ENCODE data around the gene ZFYVE1.

Gene ZFYVE1

GRCh38 chr14:72948481-72949138 is 78.3 kb downstream of the ZFYVE1 start:
- peak; percentile 16 to 21 for DNase-seq

DNA sequence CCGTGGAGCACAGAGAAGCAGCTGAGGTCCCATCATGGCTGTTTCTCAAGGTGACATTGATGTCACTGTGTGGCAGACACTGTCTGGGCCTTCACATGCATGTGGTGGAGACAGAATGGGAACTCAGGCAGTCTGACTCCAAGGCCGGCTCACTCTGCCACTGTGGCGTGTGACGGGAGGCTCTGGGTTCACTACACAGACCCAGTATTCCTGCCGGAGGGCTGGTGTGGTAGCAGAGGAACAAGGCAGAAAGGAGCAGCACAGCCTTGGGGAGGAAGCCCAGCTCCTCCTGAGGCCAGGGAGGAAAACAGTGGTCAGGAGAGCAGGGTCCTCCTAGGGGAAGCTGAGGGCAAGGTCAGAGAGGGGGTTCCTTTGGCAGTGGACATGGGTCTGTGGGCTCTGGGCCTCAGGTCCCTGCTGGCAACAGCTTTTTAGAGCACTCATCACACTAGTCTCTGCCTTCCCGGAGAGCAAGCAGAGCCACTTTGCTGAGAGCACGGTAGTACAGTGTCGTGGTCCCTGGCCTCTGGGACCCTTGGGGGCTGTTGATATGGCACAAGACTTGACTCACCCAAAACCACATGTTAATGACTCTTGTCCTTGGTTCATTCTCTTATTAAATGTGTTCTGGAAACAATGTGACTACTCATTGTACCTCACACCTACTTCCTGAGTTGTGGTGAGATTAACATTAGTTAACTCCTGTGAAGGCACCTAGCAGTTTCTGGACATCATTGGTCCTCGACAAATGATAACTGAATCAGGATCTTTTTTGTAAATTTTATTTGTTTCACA is 79.3 kb downstream of the ZFYVE1 start:
- DNase-seq = no peak

DNA sequence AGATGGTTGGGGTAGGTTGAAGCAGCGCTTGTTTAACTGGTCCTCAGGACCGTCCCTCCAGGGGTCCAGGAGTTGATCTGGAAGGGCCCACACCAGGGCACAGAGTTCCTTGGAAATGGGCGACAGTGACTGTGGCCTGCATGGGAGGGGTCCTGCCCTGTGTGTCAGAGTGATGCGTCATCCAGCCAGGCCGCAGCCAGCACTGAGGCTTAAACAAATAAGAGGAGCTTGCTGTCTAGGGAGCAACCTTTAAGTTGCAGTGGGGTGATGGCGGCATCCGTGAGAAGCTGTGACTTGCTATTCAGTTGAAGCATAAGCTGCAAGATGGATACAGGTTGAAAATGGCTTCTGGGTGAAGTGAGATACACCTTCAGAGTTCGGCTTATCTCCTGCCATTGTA is 80.4 kb downstream of the ZFYVE1 start:
- no peak for DNase-seq

DNA sequence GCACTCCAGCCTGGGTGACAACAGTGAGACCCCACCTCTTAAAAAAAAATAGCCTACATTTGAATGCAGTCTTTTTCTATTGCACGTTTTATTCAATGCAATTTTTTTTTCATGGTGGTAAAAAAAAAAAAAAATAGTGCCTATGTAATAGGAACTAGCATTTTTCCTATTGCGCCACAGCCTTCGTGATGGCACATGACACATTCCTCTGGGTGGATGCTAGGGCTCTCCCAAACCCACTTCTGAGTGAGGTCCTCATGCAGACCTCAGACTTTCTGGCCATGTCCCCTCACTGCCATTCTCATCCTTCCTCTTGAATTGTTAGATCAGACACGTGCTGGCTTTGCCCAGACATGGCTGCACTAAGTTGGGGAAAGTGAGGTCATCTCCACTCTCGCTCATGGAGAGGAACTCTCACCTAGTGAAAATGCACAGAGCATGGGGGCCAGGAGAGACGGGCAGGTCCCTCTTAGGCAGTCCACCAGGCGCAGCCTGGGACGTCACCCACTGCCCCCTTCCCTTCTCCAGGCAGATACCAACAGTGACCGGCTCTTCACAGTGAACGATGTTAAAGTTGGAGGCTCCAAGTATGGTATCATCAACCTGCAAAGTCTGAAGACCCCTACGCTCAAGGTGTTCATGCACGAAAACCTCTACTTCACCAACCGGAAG is 81.4 kb downstream of the ZFYVE1 start:
- DNase-seq = no peak

DNA sequence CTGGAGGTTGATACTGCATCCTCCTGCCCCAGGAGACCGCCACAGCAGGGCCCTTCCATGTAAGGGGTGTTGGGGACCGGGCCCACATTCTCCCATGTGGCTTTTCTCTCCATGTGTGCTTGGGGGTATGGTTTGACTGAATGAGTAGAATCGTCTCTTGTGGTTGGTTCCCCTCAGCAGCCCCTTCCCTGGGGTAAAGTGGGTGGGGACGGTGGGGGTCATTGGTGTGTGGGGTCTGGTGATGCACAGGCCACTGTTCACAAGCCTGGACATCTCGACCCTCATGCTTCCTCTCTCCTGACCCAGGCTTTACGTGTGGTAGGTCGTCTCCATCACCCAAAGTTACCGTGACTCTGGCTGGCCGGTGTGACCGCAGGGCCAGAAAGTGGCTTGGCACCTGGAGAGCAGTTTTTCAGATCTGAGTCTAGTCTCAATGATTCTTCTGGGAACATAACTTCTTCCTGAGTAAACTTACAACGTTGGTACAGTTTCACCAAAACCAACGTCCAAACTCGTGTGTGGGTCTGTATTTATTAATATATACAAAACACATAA is 83.0 kb downstream of the ZFYVE1 start:
- no peak for DNase-seq

GRCh38 chr14:72942934-72943333 is 84.0 kb downstream of the ZFYVE1 start:
- DNase-seq = no peak

GRCh38 chr14:72941286-72941985 is 85.5 kb downstream of the ZFYVE1 start:
- no peak for DNase-seq

- no peak for DNase-seq
Observed at GRCh38 chr14:72939630-72940029, 87.3 kb downstream of the ZFYVE1 start.

DNA sequence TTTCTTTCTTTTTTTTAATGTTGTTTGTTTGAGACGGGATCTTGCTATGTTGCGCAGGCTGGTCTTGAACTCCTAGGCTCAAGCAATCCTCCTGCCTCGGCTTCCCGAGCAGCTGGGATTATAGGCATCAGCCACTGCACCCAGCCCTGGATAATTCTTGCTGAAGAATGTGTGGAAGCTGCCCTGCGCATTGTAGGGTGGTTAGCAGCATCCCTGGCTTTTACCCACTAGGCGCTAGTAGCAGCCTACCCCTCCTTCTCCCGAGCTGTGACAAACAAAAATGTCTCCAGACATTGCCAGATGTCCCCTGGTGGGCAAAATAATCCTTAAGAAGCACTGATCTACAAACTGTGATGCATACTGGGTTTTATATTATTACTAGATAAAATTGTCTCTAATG is 94.0 kb downstream of the ZFYVE1 start:
- DNase-seq = no peak

DNA sequence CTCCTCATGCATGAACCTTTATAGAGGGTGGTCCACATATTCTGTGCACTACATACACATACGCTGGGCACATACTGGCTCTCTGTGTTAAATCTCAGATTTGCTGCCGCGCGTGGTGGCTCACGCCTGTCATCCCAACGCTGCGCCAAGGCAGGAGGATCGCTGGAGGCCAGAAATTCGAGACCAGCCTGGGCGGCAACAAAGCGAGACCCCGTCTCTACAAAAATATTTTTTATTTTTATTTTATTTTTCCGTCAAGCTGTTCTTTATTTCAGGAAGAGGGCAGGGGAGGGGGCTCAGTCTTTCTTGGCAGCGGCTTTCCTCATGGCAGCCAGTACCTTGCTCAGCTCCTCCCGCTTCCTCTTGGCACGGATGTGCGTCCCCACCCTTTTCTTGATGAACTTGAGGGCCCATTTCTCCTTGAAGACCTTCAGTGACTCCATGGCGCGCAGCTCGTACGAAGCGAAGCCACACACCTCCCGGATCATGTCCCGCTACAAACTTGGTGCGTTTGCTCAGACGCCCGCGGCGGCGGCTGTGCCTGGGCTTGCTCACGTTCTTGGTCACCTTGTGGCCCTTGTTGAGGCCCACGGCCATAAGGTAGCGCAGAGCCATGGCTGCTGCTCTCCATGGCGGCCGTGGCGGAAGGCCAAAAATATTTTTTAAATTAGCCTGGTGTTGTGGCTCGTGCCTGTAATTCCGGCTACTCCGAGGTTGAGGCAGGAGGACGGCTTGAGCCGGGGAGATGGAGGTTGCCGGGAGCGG is 97.4 kb downstream of the ZFYVE1 start:
- no peak for DNase-seq

DNA sequence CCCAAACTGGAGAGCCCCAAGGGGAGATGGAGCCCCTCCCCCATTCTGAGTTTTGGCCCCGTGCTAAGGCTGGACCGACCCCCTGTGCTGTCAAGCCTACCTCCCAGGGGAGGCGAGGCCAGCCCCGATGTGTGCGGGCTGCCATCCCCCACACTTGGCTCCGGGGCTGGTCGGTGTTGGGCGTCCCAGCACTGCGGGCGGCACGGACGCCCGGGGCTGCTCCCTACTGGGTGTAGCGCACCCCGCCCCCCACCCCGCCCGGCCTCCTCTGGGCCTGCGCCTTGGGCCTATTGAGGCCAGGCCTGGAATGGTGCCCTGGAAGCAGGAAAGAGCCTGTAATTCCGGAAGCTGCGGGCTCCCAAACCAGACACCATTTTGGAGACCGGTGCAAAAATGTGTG is 98.0 kb downstream of the ZFYVE1 start:
- no peak for DNase-seq

DNA sequence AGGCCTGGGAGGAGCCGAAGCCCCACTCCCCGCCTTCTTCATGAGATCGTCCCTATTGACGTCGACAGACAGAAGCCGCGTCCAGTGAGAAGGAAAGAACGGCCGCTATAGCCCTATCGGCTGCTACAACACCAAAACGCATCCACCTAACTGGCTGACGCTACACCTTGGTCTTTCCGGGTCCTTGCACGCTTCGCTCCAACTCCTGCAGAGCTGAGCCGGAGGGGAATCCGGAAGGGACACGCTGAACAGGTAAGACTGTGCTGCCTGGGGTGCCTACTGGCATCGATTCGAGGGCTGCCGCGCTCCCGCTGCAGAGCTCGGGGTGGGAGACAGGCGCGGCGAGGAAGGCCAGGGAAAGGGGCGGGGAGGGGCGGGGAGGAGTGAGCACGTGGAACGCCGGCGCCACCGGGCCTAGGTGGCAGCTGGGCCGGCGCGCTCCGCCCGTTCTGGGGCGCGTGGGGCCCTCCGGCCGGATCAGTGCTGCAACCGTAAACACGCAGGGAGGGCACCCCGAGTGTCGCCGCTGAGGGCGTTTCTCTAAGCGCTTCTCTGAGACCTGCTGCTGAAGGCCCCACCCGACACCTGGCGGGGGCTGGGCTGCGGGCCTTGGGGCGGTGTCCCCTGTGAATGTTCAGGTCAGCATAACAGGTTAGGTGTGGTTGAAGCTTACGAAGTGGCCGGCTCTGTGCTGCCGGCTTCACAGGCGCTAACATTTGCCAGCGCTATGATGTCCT is 100.4 kb downstream of the ZFYVE1 start, which contains the start of gene DCAF4:
DCAF4 (plus strand) TSS at position 173 of the 737 bp plus-strand sequence. CDS start 11,515 bp downstream, outside the sequence.
- DNase-seq = peak; percentile 89 to 98

DNA sequence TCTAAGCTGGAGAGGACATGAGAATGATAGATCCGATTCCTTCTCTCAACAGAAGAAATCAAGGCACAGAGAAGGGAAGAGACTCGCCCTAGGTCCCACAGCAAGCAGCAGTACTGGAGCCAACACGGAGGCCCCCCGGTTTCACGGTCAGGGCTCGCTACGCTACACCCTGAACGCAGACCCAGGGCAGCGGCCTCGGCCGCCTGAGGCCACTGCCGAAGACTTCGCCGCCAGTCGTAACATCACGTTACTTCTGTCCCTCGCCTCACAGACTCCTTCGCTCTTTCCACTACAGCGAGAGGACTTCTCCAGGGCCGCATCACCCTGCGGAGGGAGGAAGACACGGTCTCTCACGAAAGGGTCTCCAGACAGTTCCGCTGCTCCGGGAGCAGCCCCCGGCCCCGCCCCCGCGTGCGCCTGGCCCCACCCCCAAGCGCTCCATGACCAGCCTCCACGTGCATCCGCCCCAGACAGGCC is 101.1 kb downstream of the ZFYVE1 start:
- no peak for DNase-seq

DNA sequence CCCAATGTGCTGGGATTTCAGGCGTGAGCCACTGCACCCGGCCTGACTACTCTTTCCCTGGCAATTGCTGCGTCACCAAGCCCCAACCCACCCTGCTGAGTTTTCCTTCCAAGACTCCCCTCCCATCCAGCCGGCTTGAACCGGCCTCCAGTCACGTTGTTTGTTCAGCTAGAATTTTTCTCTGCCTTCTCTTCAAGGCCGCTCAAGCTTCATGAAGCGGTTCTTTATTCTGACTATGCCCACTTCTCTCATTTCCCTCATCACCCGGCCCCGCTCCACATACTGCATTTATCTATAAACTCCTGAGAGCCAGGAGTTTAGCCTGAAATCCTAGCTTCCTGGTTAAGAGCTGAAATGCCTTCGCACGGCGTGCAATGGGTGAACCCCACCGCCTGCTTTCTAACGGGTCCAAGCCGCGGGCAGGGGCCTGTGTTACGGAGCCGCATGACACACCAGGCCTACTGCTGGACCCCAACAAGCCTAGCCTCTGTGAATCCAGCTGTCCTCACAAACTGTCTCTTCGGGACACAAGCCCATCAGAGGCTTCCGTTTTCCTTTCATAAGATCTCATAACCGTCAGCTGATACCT is 101.6 kb downstream of the ZFYVE1 start:
- DNase-seq = no peak

- no peak for DNase-seq
Observed at GRCh38 chr14:72924337-72924736, 102.6 kb downstream of the ZFYVE1 start.

DNA sequence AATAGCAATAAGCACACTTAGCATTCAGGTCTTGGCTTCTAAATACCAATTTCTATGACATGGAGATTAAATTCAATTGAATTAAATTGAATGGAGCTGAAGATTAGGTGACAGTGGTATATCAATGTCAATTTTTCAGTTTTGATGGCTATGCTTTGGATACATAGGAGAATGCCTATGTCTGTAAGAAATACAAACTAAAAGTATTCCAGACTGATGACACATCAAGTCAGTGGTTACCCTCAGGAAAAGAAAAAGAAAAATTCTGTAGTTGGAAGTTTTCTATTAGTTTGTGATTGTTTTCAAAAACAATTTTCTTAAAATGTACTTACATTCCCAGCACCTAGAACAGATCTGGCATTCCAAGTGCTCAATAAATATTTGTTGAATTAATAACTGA is 105.5 kb downstream of the ZFYVE1 start:
- DNase-seq = no peak

GRCh38 chr14:72920008-72920407 is 106.9 kb downstream of the ZFYVE1 start:
- DNase-seq = no peak

Measured in NCI-H187 (cell line).